GM19023 (cell line): Measurements from ENCODE around the gene IL25.

Source experiments
- ATAC-seq: cut with Tn5 transposase; IDR thresholded peaks from one replicate; pipeline ENCODE4 v1.9.1; 2021; ENCODE audit warnings: mild to moderate bottlenecking, moderate library complexity; ENCODE audit not compliant: unreplicated experiment

IL25 gene

DNA sequence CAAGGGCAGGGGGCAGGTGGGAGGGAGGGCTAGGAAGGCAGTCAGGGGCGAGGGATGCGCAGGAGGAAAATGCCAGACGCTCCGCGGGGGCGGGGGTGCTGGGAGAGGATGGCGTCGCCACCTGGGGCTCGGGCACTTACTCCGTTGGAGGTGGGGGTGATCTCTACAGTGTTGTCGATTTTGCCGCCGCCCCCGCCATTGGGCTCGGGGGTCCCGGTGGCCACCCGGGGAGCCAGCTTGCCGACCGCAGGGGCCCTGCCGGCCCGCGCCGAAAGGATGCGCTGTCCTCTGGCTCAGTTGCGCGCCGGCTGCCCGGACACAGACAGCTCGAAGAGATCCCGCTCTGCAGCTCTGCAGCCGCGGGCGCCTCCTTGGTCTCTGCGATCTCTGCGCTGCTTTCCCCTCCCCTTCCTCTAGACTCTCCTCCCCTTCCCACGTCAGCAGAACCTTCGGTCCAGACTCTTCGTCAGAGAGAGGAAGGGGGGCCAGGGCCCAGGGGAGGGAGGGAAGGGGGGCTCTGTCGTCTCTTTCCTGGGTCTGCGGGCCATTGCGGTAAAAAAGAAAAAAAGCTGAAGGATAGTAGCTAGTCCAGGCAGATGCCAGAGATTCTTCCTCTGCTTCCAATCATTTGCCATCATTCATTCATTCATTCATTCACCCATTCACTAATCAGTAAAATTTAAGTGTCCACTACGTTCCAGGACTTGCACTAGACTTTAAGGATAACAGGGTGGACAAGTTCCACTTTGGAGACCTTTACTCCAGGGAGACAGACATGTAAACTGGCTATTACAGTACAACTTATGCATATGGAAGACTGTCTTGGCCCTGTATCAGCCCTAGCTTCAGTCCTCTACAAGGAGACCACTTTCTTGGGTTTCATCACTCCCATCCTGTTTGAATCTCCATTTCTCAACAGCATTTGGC is 19.8 kb upstream of the IL25 start, which contains the start of gene SLC22A17:
Gene SLC22A17, minus strand, starts transcription at position 382 of the 927 bp plus-strand sequence.
- ATAC-seq: no peak

DNA sequence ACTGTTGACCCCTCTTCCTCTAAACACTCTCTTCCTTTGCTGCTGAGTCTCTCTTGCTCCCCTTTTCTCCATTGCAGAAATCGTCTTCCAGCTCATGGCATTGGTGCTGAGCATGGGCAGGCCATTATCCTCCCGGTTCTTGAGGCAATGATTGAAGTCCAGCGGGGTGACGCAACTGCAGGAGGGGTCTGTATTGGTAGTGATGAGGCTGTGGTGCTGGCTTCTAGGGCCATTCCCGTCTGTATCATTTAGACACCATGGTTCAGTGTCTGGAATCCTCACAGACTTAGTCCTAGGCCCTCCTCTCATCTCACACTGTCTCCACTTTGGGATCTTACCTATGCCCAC is 19.2 kb upstream of the IL25 start:
- no peak for ATAC-seq

DNA sequence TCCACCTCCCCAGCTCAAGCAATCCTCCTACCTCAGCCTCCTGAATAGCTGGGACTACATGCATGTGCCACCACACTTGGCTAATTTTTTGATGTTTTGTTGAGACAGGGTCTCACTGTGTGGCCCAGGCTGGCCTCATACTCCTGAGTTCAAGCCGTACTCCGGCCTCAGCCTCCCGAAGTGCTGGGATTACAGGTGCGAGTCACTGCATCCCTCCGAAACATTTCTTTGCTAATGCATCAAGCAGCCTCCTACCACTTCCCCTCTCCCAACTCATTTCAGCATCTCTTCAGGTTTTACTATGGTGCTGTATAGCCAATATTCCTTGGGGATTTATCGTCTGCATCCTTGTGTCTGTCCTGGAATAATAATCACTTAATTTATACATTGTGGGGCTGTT is 17.6 kb upstream of the IL25 start:
- no peak for ATAC-seq

DNA sequence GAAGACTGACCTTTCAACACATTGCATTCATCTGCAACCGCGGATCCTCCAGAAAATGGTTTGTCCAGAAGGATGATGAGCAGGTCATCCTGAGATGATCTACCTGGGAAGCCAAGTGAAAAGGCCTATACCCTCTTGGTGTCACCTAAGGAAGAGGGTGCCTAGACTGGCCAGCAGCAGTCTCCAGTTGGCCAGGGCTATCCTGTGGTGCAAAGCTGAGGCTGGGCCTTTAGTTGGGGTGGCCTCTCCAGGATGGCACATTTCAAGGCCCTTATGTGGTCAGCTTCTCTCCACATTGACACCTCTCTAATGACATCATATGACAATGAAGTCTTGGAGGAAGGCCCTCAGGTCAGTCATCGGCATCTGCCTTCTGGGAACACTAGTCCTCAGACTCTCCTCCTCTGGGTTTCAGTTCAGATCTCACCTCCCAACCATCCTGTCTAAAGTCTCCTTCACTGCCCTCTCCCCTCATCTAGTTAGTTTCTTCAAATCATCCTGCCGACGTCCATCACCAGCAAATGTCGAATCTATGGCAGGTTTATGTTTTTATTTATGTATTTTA is 16.7 kb upstream of the IL25 start:
- no peak for ATAC-seq

DNA sequence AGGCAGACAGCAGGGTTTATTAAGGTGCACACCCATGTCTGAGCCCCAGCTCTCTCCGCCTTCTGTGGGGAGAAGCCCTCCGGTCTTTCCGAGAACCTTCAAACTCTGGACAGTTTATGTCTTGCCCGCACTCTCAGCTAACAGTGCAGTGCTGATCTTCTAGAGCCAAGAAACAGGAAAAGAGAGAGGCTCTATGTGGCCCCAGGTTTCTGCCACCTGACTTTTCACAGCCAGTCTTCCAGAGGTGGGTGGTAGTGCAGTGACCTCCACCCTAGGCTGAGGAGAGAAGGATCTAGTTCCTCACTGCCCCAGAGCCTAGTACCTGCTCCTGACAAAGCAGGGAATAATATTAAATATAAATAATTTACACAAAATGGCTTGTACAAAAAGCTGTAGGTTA is 15.9 kb upstream of the IL25 start:
- ATAC-seq: no peak

DNA sequence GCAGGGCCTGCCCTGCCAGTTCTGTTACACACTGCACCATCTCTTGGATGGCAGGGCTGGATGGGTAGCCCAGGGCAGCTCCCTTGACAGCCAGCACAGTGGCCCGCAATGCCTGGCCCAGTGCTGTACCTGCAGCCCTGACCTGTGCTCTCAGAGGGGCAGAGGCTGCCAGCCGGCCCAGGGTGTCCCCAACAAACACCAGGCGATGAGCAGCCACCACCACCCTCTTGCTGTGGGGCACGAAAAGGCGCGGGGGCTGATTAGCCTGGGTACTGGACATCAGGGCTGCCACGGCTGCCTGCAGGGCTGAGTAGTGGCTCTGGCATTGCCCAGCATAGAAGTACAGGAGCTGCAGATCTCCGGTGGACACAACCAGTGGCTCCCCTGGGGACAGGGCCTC is 15.3 kb upstream of the IL25 start:
- no peak for ATAC-seq

DNA sequence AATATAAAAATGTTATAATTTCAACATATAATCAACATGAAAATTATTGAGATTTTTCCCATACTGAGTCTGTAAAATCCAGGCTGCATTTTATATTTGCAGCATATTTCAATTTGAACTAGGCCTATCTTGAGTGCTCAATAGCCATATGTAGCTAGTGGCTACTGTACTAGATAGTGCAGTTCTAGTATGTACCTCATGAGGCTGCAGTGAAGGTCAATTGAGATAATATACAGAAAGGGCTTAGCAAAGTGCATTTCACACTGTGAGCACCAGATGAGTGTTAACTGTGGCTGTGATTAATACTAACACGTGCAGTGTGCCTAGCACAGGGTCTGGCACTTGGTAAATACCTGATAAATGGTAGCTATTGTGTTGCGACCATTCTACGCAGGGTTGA is 14.6 kb upstream of the IL25 start:
- ATAC-seq: no peak

DNA sequence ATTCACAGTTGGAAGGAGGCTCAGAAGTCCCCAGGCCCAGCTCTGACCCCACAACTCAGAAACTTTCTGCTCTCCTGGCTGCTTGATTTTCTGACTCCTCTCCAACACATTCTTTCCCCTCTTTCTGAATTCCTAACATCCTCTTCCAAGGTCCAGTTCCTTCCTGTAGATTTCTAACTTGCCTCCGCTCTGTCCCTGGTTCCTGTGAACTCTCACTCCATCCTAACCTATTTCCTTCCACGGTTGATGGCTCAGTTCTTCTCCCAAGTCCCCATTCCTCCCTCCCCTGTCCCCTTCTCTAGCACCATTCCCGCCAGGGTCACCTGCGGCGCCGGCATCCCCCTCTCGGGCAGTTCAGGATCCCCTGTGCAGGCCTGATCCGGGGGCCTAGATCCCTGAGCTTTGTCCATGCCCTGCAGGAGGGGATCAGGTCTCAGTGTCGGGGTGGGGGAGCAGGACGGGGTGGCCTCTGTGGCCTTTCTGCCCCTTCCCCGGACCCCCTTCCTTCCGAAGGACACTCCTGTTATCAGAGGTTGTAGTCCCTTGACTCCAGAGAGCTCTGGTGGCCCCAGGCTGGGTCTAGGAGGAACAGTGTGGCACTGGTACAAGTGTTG is 13.9 kb upstream of the IL25 start:
- ATAC-seq: no peak

DNA sequence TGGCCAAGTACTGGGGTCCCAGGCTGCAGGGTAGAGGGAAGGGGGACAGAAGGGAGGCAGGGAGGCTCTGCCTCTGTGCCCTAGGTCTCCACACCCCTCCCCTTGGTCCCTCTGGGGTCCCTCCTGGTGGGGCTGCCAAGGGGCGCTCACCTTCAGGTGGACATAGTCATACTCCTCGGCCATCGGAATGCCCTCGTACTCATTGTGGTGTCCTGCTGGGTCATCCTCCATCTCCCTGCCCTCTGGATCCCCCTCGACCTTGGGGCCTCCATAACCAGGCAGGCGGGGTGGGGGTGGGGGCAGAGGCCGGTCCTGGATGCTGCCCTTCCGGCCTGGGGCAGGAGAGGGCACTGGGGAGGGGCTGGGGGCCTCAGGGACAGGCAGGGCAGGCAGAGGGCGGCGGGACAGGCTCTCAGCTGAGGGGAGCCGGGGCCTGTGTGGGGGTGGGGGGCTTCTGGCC is 13.4 kb upstream of the IL25 start:
- ATAC-seq: no peak

DNA sequence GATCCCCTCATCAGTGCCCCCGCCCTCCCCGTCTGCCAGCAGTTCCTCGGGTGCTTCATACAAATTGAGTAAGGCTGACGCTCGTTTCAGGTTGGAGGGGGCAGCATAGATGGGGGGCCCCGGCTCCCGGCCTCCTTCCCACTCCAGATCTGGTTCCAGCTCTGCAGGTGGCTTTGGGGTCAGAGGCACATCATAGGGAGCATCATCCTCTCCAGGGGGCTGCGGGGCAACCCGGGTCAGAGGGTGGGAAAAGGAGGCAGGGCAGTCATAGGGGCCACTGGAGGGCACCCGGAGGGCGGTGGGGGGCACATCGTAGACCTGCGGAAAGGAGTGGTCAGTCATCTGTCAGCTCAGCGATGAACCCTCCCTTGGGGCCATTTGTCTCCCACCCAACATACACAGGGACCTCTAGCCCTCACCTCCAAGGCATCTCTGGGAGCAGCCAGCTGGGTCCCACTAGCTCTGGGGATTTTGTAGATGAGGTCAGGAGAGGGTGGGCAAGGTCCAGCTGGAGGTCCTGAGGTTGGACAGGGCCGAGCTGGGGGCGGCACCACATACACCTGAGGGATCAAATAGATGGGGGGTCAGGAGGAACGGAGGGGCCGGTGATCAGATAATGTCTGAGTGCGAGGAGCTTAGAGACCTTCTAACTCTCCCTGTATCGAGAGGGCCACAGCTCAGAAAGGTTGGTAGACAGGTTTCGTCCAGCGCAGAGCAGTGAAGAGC is 12.7 kb upstream of the IL25 start:
- ATAC-seq: no peak

DNA sequence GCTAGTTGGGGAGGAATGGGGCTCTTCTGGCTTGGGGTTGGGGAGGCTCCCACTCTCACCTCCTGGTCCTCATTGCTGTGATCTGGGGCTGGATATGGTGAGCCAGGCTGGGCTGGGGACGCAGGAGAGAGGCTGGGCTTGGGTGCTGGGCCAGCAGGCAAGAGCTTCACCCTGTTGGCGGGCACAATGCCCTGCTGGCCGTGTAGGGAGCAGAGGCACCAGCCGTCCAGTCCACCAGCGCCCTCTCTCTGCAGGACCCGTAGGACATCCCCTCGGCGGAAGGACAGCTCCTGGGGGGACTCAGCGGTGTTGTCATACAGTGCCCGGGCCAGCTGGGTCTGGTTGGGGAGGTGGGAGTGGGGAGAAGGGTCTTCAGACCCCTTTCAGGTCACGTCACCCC is 12.1 kb upstream of the IL25 start:
- ATAC-seq: no peak

DNA sequence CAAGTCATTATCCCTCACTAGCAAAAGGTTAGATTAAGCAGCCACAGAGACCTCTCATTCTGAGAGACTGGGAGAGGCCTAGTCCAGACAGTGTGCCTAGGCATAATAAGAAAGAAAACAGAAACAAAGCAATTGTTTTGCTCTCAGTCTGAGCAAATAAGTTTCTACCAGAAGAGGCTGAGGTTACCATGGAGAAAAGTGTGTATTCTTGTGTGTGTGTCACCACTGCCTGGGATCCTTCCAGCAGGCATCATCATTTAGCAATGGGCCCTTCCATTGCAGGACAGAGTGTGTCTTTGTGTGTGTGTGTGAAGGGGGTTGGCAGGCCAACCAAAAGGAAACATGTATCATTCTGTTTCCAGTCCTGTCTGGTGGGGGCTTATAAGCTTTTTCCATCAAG is 11.3 kb upstream of the IL25 start:
- no peak for ATAC-seq

DNA sequence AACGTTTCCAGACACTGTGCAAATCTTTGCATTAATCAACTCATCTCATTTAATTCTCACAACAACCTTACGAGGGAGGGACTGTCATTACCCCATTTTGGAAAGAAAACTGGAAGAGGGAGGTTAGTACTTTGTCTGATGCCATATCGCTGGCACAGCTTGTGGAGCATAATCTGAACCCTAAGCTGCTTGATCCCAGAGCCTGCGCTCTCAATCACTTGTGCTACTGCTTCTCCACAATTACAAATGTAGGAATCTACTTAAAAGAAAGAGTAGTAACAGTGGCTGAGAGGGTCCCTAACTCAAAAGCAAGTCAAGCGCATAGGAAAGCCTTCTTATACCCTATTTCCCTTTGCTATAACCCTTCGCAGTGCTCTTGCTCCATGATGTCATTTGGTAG is 10.8 kb upstream of the IL25 start:
- ATAC-seq: no peak

DNA sequence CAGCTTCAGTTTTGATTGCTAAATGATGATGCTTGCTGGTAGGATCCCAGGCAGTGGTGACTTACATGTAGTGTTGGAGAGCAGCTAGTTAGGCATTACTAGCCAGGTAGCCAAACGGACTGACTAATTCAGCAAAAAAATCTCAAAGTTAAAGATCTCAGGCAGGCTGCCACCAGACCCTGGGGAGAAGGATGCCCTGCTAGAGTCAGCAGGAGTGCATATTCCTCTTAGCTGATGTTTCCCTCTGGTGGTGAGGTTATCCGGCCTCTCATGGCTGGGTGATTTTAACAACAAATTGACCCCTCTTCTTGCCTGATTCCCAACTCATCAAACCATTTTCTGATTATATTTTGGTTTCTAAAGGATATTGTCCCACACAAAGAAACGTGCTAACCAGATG is 10.4 kb upstream of the IL25 start:
- ATAC-seq: no peak

DNA sequence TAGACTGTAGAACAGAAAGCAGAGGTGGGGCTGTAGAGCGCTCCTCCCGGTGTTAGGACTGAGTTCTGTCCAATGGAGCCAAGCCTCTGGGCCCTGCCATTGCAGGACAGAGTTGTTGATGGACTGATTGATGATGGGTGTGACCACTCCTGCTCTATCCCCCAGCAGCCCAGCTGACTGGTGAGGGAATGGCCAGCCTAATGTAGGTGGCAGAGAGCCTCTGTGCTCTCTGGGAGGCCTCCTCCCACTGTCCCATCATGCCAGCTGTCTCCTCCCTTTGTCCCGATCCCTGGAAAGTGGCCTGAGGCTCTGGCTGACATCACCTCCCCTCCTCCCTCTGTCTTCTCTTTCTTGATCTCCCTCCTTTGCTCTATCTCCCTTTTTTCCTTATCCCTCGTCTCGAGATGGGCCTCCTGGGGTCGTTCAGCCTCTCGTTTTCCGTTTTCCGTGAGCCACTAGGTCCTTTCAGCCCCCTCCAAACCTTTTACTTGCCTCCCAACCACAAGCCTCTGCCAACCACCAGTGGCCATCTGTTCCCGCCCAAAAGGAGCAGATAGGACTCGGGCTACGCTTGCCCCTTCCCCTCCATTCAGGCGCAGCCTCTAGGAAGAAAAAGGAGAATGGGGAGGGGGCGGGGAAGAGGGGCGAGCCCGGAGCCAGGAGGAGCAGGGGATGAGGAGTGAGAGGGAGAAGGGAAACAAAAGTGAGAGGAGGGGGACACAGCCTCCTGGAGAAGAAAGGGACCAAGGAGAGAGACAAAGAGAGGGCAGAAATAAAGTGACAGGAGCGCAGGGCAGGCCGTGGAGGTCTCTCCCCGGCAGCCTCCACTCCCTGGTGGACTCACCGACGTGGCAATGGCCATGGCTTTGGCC is 8.2 kb upstream of the IL25 start:
- no peak for ATAC-seq

DNA sequence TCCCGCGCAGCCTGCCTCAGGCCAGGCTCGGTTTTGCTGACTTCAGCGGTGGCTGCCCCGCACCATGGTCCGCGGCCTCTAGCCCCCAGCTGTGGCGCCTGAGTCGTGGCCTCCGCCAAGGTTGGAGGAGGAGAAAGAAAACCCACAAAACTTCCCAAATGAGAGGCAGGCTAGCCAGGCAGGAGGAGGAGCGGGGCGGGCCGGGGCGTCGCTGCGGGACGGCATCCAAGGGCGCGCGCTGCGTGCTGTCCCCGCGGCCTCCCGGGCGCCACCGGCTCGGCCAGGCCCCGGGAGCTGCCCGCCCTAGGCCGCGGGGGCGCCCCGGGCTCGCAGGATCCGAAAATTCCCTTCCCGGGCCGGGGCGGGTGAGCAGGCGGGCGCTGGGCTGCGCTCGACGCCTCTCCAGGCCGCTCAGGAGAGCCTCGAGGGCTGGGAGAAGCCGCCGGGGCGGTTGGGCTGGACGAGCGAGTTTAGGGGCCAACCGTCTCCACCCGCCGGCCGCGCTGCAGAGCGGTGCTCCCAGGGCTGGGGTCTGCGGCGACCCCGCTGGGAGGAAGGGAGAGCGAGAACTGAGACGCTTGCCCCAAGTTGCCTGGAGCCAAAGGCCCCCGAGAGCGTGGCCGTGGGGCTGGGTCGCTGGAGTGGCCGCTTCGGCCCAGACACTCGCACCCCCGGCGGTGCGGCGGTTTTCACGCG is 7.4 kb upstream of the IL25 start, which contains the start of gene EFS:
Gene EFS, minus strand, starts transcription at position 137 of the 696 bp plus-strand sequence. CDS start 147 bp downstream, outside the sequence.
- ATAC-seq: no peak

DNA sequence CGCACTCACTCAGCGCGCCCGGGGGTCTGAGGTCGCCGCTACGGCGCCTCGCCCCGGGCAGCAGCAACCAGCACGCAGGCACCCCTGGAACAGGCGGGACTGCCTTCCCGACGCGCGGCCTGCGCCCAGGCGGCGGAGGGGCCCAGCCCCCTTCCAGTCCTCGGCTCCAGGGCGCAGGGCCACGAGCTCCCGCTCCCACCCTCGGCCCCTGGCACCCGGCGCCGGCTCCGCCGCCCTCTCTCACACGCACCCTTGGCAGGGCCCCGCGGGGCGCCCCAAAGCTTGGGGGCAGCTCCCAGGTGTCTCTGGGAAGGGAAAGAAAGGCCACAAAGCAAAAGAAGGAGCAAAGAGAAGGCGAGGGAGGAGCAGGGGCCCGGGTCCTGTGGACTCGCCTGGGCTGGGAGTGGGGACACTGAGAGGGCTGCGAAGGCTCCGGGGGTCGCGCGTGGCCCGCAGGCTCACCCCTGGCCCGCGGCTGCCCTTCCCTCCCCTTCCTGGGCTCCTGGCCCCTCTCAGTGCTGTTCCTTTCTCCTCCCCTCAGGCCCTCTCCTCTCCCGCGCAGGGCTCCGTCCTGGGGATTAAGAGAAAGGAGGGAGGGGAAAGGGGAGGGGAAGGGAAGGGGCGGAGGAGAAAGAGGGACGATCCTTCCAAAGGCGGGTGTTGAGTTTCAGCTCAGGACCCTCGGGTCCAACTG is 6.7 kb upstream of the IL25 start:
- no peak for ATAC-seq

DNA sequence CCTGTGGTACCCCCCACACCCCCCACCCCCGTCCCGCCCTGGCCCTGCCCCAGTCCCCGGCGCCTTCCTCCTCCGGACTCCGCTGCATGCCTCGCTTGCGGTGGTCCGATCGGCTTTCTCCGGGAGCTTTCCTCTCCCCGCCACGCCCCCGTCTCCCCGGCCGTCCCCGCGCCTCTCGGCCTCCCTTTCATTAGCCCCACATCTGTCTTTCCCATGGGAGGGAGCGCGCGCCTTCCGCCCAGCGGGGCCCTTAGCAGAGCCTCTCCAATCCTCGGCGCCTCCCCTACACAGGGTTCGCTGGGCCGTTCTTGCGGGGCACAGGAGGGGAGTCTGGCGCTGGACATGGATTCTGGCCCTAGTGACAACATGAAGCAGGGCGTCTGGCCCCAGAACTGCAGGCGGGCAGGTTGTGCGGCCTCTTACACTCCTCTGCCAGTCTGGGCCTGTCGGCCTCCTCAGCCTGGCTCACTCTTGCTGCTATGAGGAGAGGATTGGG is 6.1 kb upstream of the IL25 start:
- no peak for ATAC-seq

DNA sequence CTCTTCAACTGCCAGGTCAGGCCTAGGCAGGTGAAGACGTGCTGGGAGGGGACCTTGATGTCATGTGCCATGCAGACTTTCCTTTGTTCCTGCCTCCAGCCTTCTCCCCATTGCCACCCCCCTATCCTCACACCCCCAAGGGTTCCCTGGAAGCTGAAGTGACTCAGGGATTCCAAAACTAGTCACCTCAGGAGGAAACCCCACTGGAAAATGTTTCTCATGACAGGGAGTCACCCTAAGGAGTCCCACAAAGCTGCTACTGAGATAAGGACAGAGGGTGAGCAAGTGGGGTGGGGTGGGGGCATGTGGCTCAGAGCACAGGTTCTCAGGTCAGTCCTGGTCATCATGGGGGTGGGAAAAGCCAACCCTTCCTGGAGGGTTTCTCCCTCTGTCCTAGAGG is 2.4 kb upstream of the IL25 start:
- ATAC-seq: no peak
